ENCODE results near the gene USP20.
A peak's percentile ranks its signal among the peaks of the same experiment; 100 is the strongest.

The USP20 gene

GRCh38 chr9:129857207-129857606 is 21.9 kb downstream of the USP20 start:
- DNase-seq (ENCODE audit: low spot score): no peak

GRCh38 chr9:129858167-129858962 is 23.1 kb downstream of the USP20 start:
- no peak for DNase-seq (ENCODE audit: low spot score)

- DNase-seq (ENCODE audit: low spot score): no peak
These were observed 25.6 kb downstream of the USP20 start for GRCh38 chr9:129860653-129861446.

- no peak for DNase-seq (ENCODE audit: low spot score)
These were observed 26.2 kb downstream of the USP20 start for GRCh38 chr9:129861447-129861827.

- peak; percentile 93 for DNase-seq (ENCODE audit: low spot score)
These were observed 27.9 kb downstream of the USP20 start for GRCh38 chr9:129863059-129863690.

- DNase-seq (ENCODE audit: low spot score): peak; percentile 21
These were observed 29.9 kb downstream of the USP20 start for GRCh38 chr9:129864991-129865647.

- no peak for DNase-seq (ENCODE audit: low spot score)
These were observed 30.5 kb downstream of the USP20 start for GRCh38 chr9:129865668-129866320.

- DNase-seq (ENCODE audit: low spot score): no peak
These were observed 31.3 kb downstream of the USP20 start for GRCh38 chr9:129866394-129867135.

- peak; percentile 32 for DNase-seq (ENCODE audit: low spot score)
These were observed 32.1 kb downstream of the USP20 start for GRCh38 chr9:129867136-129868022.

- DNase-seq (ENCODE audit: low spot score): no peak
These were observed 33.0 kb downstream of the USP20 start for GRCh38 chr9:129868023-129868871.

GRCh38 chr9:129868872-129869486 is 33.7 kb downstream of the USP20 start:
- no peak for DNase-seq (ENCODE audit: low spot score)

GRCh38 chr9:129869585-129870501 is 34.6 kb downstream of the USP20 start:
- no peak for DNase-seq (ENCODE audit: low spot score)

- DNase-seq (ENCODE audit: low spot score): no peak
These were observed 35.8 kb downstream of the USP20 start for GRCh38 chr9:129871046-129871445.

- DNase-seq (ENCODE audit: low spot score): no peak
These were observed 38.4 kb downstream of the USP20 start for GRCh38 chr9:129873563-129874190.

GRCh38 chr9:129874261-129875101 is 39.2 kb downstream of the USP20 start:
- no peak for DNase-seq (ENCODE audit: low spot score)

- no peak for DNase-seq (ENCODE audit: low spot score)
These were observed 39.9 kb downstream of the USP20 start for GRCh38 chr9:129875181-129875611.
